H1 (cell line): ENCODE results near the gene USPL1. TPM values are rescaled to one million over a fixed set of nuclear protein-coding genes. Genes with fewer than 3 reads are reported as not detected.

Experiments
- CTCF ChIA-PET: fragments of 300-600 bp; sonication (Branson Sonifier 250); formaldehyde crosslinking; loops from one replicate; lab custom pipeline; 2021; ENCODE audit not compliant: partially characterized antibody; lab: Charles Lee
- POLR2A ChIA-PET: fragments of 300-600 bp; sonication (Branson Sonifier 250); formaldehyde crosslinking; loops from one replicate; lab custom pipeline; 2021; ENCODE audit warnings: inconsistent platforms; ENCODE audit not compliant: partially characterized antibody; lab: Charles Lee
- DNase-seq, 2 experiments: peaks; one replicate each; pipeline versions ENCODE4 v3.0.0 to v3.0.0-alpha.2; 2010 to 2022; ENCODE audit warnings: low spot score in 2 of 2, low read depth in 1 of 2, mixed read lengths in 1 of 2
- FAIRE-seq: peaks from 2 replicates; lab custom pipeline; 2011; peaks lifted over from hg19 to GRCh38; lab: Jason Lieb, UNC
- H2AFZ ChIP-seq: 2 replicates; pipeline ENCODE4 v1.8.1; 2012; ENCODE audit warnings: low read length, inconsistent platforms
- H2AK5ac ChIP-seq: 2 replicates; pipeline ENCODE4 v1.6.1; 2013; ENCODE audit warnings: low read depth, low read length
- H2BK120ac ChIP-seq: replicated peaks from 2 replicates; pipeline ENCODE3; 2013; ENCODE audit warnings: low read depth, low read length, inconsistent platforms
- H2BK12ac ChIP-seq: 2 replicates; pipeline ENCODE4 v1.6.1; 2013; ENCODE audit warnings: low read depth, low read length
- H2BK15ac ChIP-seq: 2 replicates; pipeline ENCODE4 v1.6.1; 2013; ENCODE audit warnings: low read length
- H2BK20ac ChIP-seq: 2 replicates; pipeline ENCODE4 v1.6.1; 2013; ENCODE audit warnings: low read length
- H2BK5ac ChIP-seq: 2 replicates; pipeline ENCODE4 v1.6.1; 2013; ENCODE audit warnings: low read depth, low read length
- H3K14ac ChIP-seq: 2 replicates; pipeline ENCODE4 v1.6.1; 2013; ENCODE audit warnings: inconsistent platforms; ENCODE audit not compliant: insufficient read length
- H3K18ac ChIP-seq: 2 replicates; pipeline ENCODE4 v1.6.1; 2013; ENCODE audit warnings: low read length; ENCODE audit errors: extremely low read depth
- H3K23ac ChIP-seq: 2 replicates; pipeline ENCODE4 v1.6.1; 2013; ENCODE audit warnings: inconsistent platforms; ENCODE audit not compliant: insufficient read length
- H3K23me2 ChIP-seq: 2 replicates; pipeline ENCODE4 v1.6.1; 2013; ENCODE audit warnings: low read depth, low read length
- H3K27ac ChIP-seq: 2 replicates; pipeline ENCODE4 v1.6.1; 2011; ENCODE audit warnings: low read depth, low read length, inconsistent platforms
- H3K27me3 ChIP-seq, 4 experiments: replicated peaks in 1 of 4; 1 replicate in 1 of 4; 2 replicates in 3 of 4; pipeline versions ENCODE4 v1.6.1 to v1.8.1; 2011 to 2013; ENCODE audit warnings: low read length in 3 of 4, mild to moderate bottlenecking in 3 of 4, inconsistent platforms in 2 of 4, mixed read lengths in 2 of 4, moderate library complexity in 1 of 4; ENCODE audit not compliant: control insufficient read depth in 3 of 4, insufficient read depth in 3 of 4; ENCODE audit errors: extremely low read depth in 1 of 4
- H3K36me3 ChIP-seq, 4 experiments: 2 replicates each; pipeline versions ENCODE4 v1.6.1 to v1.8.1; 2011 to 2013; ENCODE audit warnings: mild to moderate bottlenecking in 4 of 4, low read length in 3 of 4, moderate library complexity in 2 of 4, control low read depth in 1 of 4, inconsistent platforms in 1 of 4; ENCODE audit not compliant: insufficient read depth in 4 of 4, control insufficient read depth in 2 of 4
- H3K4ac ChIP-seq: replicated peaks from 2 replicates; pipeline ENCODE3; 2013; ENCODE audit warnings: low read length, low read depth, mixed read lengths, inconsistent platforms; ENCODE audit not compliant: insufficient read length
- H3K4me1 ChIP-seq, 4 experiments: replicated peaks in 1 of 4; 1 replicate in 1 of 4; 2 replicates in 3 of 4; pipeline versions ENCODE4 v1.6.1 to v1.8.1; 2011 to 2013; ENCODE audit warnings: low read length in 3 of 4, inconsistent platforms in 2 of 4, mixed read lengths in 1 of 4; ENCODE audit not compliant: insufficient read depth in 4 of 4, control insufficient read depth in 3 of 4
- H3K4me2 ChIP-seq, 2 experiments: 2 replicates each; pipeline versions ENCODE4 v1.6.1 to v1.8.1; 2011 to 2013; ENCODE audit warnings: low read depth in 2 of 2, low read length in 2 of 2, control low read depth in 1 of 2, inconsistent platforms in 1 of 2, mild to moderate bottlenecking in 1 of 2; ENCODE audit not compliant: insufficient read depth in 1 of 2
- H3K4me3 ChIP-seq, 4 experiments: fragments of 200-600, 300-600 bp in 1 of 4; sonication (generic), shearing (Covaris generic), sonication (Bioruptor Twin) in 1 of 4; 2 replicates each; pipeline versions ENCODE4 v1.5.1 to v1.8.1; 2011 to 2016; ENCODE audit warnings: low read length in 4 of 4, low read depth in 3 of 4, control low read depth in 2 of 4, inconsistent platforms in 2 of 4, mild to moderate bottlenecking in 2 of 4, mixed read lengths in 1 of 4, moderate library complexity in 1 of 4; ENCODE audit not compliant: insufficient read depth in 2 of 4; ENCODE audit errors: extremely low read depth in 1 of 4
- H3K56ac ChIP-seq: replicated peaks from 2 replicates; pipeline ENCODE3; 2013; ENCODE audit warnings: low read depth, mild to moderate bottlenecking, mixed read lengths, low read length, inconsistent platforms; ENCODE audit not compliant: insufficient read length
- H3K79me1 ChIP-seq: 2 replicates; pipeline ENCODE4 v1.6.1; 2013; ENCODE audit warnings: low read depth, low read length, control low read depth
- H3K79me2 ChIP-seq, 2 experiments: 2 replicates each; pipeline versions ENCODE4 v1.6.1 to v1.8.1; 2012 to 2013; ENCODE audit warnings: low read length in 2 of 2, mild to moderate bottlenecking in 2 of 2, inconsistent platforms in 1 of 2; ENCODE audit not compliant: insufficient read depth in 2 of 2, control insufficient read depth in 1 of 2
- H3K9ac ChIP-seq, 4 experiments: replicated peaks in 1 of 4; 1 replicate in 1 of 4; 2 replicates in 3 of 4; pipeline versions ENCODE4 v1.6.1 to v1.8.1; 2011 to 2013; ENCODE audit warnings: low read depth in 3 of 4, low read length in 3 of 4, control low read depth in 2 of 4, mild to moderate bottlenecking in 2 of 4, moderate library complexity in 2 of 4, inconsistent platforms in 1 of 4; ENCODE audit errors: extremely low read depth in 1 of 4
- H3K9me3 ChIP-seq, 2 experiments: 2 replicates each; pipeline versions ENCODE4 v1.6.1 to v1.8.1; 2012 to 2013; ENCODE audit warnings: mild to moderate bottlenecking in 2 of 2, moderate library complexity in 2 of 2, control low read depth in 1 of 2, inconsistent platforms in 1 of 2, low read depth in 1 of 2, low read length in 1 of 2, mixed read lengths in 1 of 2; ENCODE audit not compliant: insufficient read depth in 2 of 2
- H4K20me1 ChIP-seq, 2 experiments: replicated peaks in 1 of 2; 2 replicates each; pipeline versions ENCODE3 to v1.8.1; 2011 to 2013; ENCODE audit warnings: inconsistent platforms in 2 of 2, low read length in 2 of 2, mild to moderate bottlenecking in 1 of 2; ENCODE audit not compliant: insufficient read depth in 2 of 2, control insufficient read depth in 1 of 2
- H4K5ac ChIP-seq: 2 replicates; pipeline ENCODE4 v1.6.1; 2013; ENCODE audit warnings: low read length, low read depth, mixed read lengths, inconsistent platforms; ENCODE audit not compliant: insufficient read length
- H4K8ac ChIP-seq: 2 replicates; pipeline ENCODE4 v1.8.0; 2013; ENCODE audit warnings: mild to moderate bottlenecking, moderate library complexity, low read length, inconsistent platforms; ENCODE audit not compliant: insufficient read depth; ENCODE audit errors: extremely low read depth
- H4K91ac ChIP-seq: replicated peaks from 2 replicates; pipeline ENCODE3; 2013; ENCODE audit warnings: low read length, mixed read lengths, inconsistent platforms; ENCODE audit not compliant: insufficient read length
- BRCA1 ChIP-seq: IDR thresholded peaks from 2 replicates; pipeline ENCODE4 v1.6.1; 2012; ENCODE audit warnings: low read depth, low read length, improper control_type of control experiment
- CBX5 ChIP-seq: fragments of 300-800, 300-1000 bp; sonication (generic); IDR thresholded peaks from 2 replicates; pipeline ENCODE4 v1.7.1; 2016; ENCODE audit warnings: antibody characterized with exemption, low read length, low read depth
- CBX8 ChIP-seq: fragments of 300-800, 300-1000 bp; sonication (generic); IDR thresholded peaks from 2 replicates; pipeline ENCODE4 v1.7.1; 2016; ENCODE audit warnings: low read depth, low read length, borderline replicate concordance
- CREB1 ChIP-seq: IDR thresholded peaks from 2 replicates; pipeline ENCODE4 v1.6.1; 2012; ENCODE audit warnings: inconsistent platforms
- FOSL1 ChIP-seq: IDR thresholded peaks from 2 replicates; pipeline ENCODE4 v1.6.1; 2011; ENCODE audit warnings: mild to moderate bottlenecking, low read depth, low read length, moderate library complexity; ENCODE audit not compliant: insufficient read depth
- HDAC2 ChIP-seq, 2 experiments: fragments of 300-600 bp in 1 of 2; sonication (generic) in 1 of 2; IDR thresholded peaks; 2 replicates each; pipeline ENCODE4 v1.6.1; 2011 to 2012; ENCODE audit warnings: low read depth in 2 of 2, low read length in 2 of 2, mild to moderate bottlenecking in 2 of 2, moderate library complexity in 2 of 2, borderline replicate concordance in 1 of 2, inconsistent platforms in 1 of 2
- JUN ChIP-seq: IDR thresholded peaks from 2 replicates; pipeline ENCODE4 v1.6.1; 2011; ENCODE audit warnings: low read depth, mild to moderate bottlenecking, improper control_type of control experiment, low read length
- JUND ChIP-seq: IDR thresholded peaks from 2 replicates; pipeline ENCODE4 v1.6.1; 2011; ENCODE audit warnings: mild to moderate bottlenecking, improper control_type of control experiment, low read length
- KDM5A ChIP-seq: fragments of 200-600 bp; IDR thresholded peaks from 2 replicates; pipeline ENCODE4 v1.7.1; 2012; ENCODE audit warnings: mild to moderate bottlenecking, low read length, inconsistent platforms, mixed read lengths
- PHF8 ChIP-seq: fragments of 200-600 bp; sonication (generic); conservative IDR thresholded peaks from 2 replicates; pipeline ENCODE4 v1.7.1; 2012; ENCODE audit warnings: low read depth, mild to moderate bottlenecking, inconsistent platforms, low read length, moderate library complexity
- RBBP5 ChIP-seq: IDR thresholded peaks from 2 replicates; pipeline ENCODE4 v1.7.1; 2012; ENCODE audit warnings: low read depth, mild to moderate bottlenecking, inconsistent platforms, low read length, moderate library complexity, borderline replicate concordance
- SIN3A ChIP-seq, 2 experiments: IDR thresholded peaks in 1 of 2; conservative IDR thresholded peaks in 1 of 2; 2 replicates each; pipeline ENCODE4 v1.6.1; 2011 to 2012; ENCODE audit warnings: low read length in 2 of 2, improper control_type of control experiment in 1 of 2, low read depth in 1 of 2, mild to moderate bottlenecking in 1 of 2
- SRF ChIP-seq: IDR thresholded peaks from 2 replicates; pipeline ENCODE4 v1.6.1; 2011; ENCODE audit warnings: mild to moderate bottlenecking, low read depth, low read length, moderate library complexity
- WGBS, 2 experiments: shearing (Covaris generic) in 1 of 2; methylation state at CpG; one replicate each; pipeline versions ENCODE4 v1.1.6 to v1.1.7; 2013 to 2015; ENCODE audit warnings: low lambda C conversion rate in 2 of 2, mixed read lengths in 2 of 2, inconsistent platforms in 1 of 2, low coverage in 1 of 2, missing lambda C conversion rate in 1 of 2; ENCODE audit not compliant: insufficient replicate concordance in 2 of 2, insufficient coverage in 1 of 2, insufficient read length in 1 of 2; ENCODE audit errors: extremely low coverage in 1 of 2, missing lambda C conversion rate in 1 of 2; 5-methylcytosine and 5-hydroxymethylcytosine counted together
- polyA plus RNA-seq, 7 experiments: library from polyadenylated mRNA; depleted of rRNA in 3 of 7; stranded (reverse) in 5 of 7; unstranded in 2 of 7; fragments of >200 nt in 5 of 7; fragments of 200-250 nt in 2 of 7; gene quantifications; 1 replicate in 5 of 7; 2 replicates in 1 of 7; 4 replicates in 1 of 7; pipeline versions ENCODE4 v1.2.1 to v1.2.3, GENCODE V29; 2011 to 2013; ENCODE audit warnings: missing spikeins in 2 of 7, mixed read lengths in 2 of 7
- total RNA-seq: library from RNA; stranded (reverse); fragmentation: NEBNext Ultra II Directional; extraction: Animal tissue kit (Norgen Biotek cat#: 25700); gene quantifications from 2 replicates; pipeline ENCODE4 v1.2.1, GENCODE V29; 2021
- TF ChIP-seq, protein P1 (sequence below): IDR thresholded peaks from 2 replicates; pipeline ENCODE4 v1.6.1; 2012; ENCODE audit warnings: inconsistent platforms

Gene USPL1
- total and polyA plus RNA-seq, 2 of the 8 experiments (the other 6 are each of a cell fraction or from before 2014, with no cell fraction given), result 6.3 to 17.1 TPM

GRCh38 chr13:30685320-30685859 lies 67.7 kb downstream of the USPL1 start:
- no peaks in the 10 kb centered on the region for H3K79me2 ChIP-seq
- CTCF ChIA-PET, result no interaction called here
- POLR2A ChIA-PET, result no interaction called here
- H3K23ac ChIP-seq, result no peak overlapping the region
- H3K9me3 ChIP-seq, result no peaks in the 10 kb centered on the region
- H2AFZ ChIP-seq, result no peak overlapping the region; the same call in 1 of the 2 replicates
- no peak overlapping the region for H2BK120ac ChIP-seq
- no peak for FAIRE-seq
- no peaks in the 10 kb centered on the region for H3K23me2 ChIP-seq
- no peak overlapping the region for H3K9ac ChIP-seq
- no peaks in the 10 kb centered on the region for H3K79me1 ChIP-seq
- H3K27me3 ChIP-seq, result no peaks in the 10 kb centered on the region
- no peak overlapping the region for H2AK5ac ChIP-seq
- no peak overlapping the region for H4K91ac ChIP-seq
- no peak for DNase-seq
- H4K8ac ChIP-seq, result no peak overlapping the region
- H3K36me3 ChIP-seq, result no peaks in the 10 kb centered on the region
- no peak overlapping the region for H2BK12ac ChIP-seq
- no peak overlapping the region for H3K14ac ChIP-seq
- no peak overlapping the region for H3K56ac ChIP-seq
- no peak overlapping the region for H3K4me2 ChIP-seq
- no peak overlapping the region for H2BK15ac ChIP-seq
- no peaks in the 10 kb centered on the region for H3K4me1 ChIP-seq
- H2BK5ac ChIP-seq, result no peak overlapping the region
- no peak overlapping the region for H3K27ac ChIP-seq
- WGBS, 2 experiments, result 83% methylated on average over 8 of the region's 8 CpGs; no CpG with 5 or more reads in 1 of the 2 experiments
- no peak overlapping the region for H2BK20ac ChIP-seq
- H3K18ac ChIP-seq, result no peak overlapping the region
- H4K5ac ChIP-seq, result no peak overlapping the region
- H3K4me3 ChIP-seq, result no peak overlapping the region
- H4K20me1 ChIP-seq, result no peaks in the 10 kb centered on the region
- no peak overlapping the region for H3K4ac ChIP-seq
- TF ChIP-seq FOSL1 (no peak), CBX5 (no peak), PHF8 (no peak), JUN (no peak), BRCA1 (no peak), JUND (no peak), HDAC2 (IDR thresholded peaks at IDR 0.05; ENCODE audit: borderline replicate concordance in 1 of 2, low read depth in 2 of 2, low read length in 2 of 2) (no peak), RBBP5 (no peak), CBX8 (no peak), KDM5A (no peak), CREB1 (no peak), SIN3A (conservative IDR thresholded peaks at IDR 0.05 in 1 of 2, IDR thresholded peaks at IDR 0.05 in 1 of 2; ENCODE audit: low read depth in 1 of 2, low read length in 2 of 2) (no peak), SRF (no peak)
- TF ChIP-seq, protein P1, sequence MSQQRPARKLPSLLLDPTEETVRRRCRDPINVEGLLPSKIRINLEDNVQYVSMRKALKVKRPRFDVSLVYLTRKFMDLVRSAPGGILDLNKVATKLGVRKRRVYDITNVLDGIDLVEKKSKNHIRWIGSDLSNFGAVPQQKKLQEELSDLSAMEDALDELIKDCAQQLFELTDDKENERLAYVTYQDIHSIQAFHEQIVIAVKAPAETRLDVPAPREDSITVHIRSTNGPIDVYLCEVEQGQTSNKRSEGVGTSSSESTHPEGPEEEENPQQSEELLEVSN, result no peak
